CD4-positive, CD25-positive, alpha-beta regulatory T cell (primary cell): ENCODE results near the gene SSBP3. TPM values are rescaled to one million over a fixed set of nuclear protein-coding genes. Genes with fewer than 3 reads are reported as not detected.
"Not testable (repeated sequence)": the region's sequence is repeated elsewhere in the genome, so short reads cannot be mapped to it uniquely, and the experiment has no call there.

Source experiments
- ATAC-seq, 2 donors: fragments of 150-1000 bp; cut with Tn5 transposase; one replicate each; pipeline ENCODE4 v1.10.0; 2021; ENCODE audit warnings: low read depth in 2 of 2, moderate number of reproducible peaks in 2 of 2, moderate library complexity in 1 of 2
- DNase-seq, 3 donors: peaks; one replicate each; pipeline versions ENCODE4 v3.0.0 to v3.0.0-alpha.2; 2012 to 2022; ENCODE audit warnings: mixed read lengths in 1 of 3
- H3K27ac ChIP-seq: one replicate; pipeline ENCODE4 v1.7.0; 2013; ENCODE audit warnings: mild to moderate bottlenecking, low read length; ENCODE audit not compliant: insufficient read depth, poor library complexity, severe bottlenecking
- H3K27me3 ChIP-seq: one replicate; pipeline ENCODE4 v1.7.0; 2013; ENCODE audit warnings: low read length; ENCODE audit not compliant: control insufficient read depth, insufficient read depth
- H3K36me3 ChIP-seq: one replicate; pipeline ENCODE4 v1.7.0; 2013; ENCODE audit warnings: mild to moderate bottlenecking, low read length, moderate library complexity; ENCODE audit not compliant: control insufficient read depth, insufficient read depth
- H3K4me1 ChIP-seq: 2 replicates; pipeline ENCODE4 v1.7.0; 2013; ENCODE audit warnings: mild to moderate bottlenecking, low read length; ENCODE audit not compliant: insufficient read depth, control insufficient read depth, poor library complexity, severe bottlenecking
- H3K4me3 ChIP-seq: one replicate; pipeline ENCODE4 v1.7.0; 2013; ENCODE audit warnings: low read depth, mild to moderate bottlenecking, low read length, moderate library complexity
- H3K9me3 ChIP-seq, 2 experiments: 1 replicate in 1 of 2; 2 replicates in 1 of 2; pipeline ENCODE4 v1.7.0; 2013; ENCODE audit warnings: low read length in 2 of 2, mild to moderate bottlenecking in 1 of 2, moderate library complexity in 1 of 2; ENCODE audit not compliant: control insufficient read depth in 2 of 2
- H3K27ac Mint-ChIP-seq, 3 donors: one replicate each; pipeline ENCODE4 v1.8.0; 2020 to 2022; ENCODE audit warnings: mild to moderate bottlenecking in 3 of 3, mixed read lengths in 3 of 3, moderate library complexity in 2 of 3
- H3K27me3 Mint-ChIP-seq: one replicate; pipeline ENCODE4 v1.8.0; 2022; ENCODE audit warnings: mild to moderate bottlenecking, mixed read lengths
- H3K36me3 Mint-ChIP-seq: one replicate; pipeline ENCODE4 v1.8.0; 2020; ENCODE audit warnings: mixed read lengths
- H3K4me1 Mint-ChIP-seq, 4 donors: one replicate each; pipeline ENCODE4 v1.8.0; 2020 to 2022; ENCODE audit warnings: mixed read lengths in 4 of 4, mild to moderate bottlenecking in 1 of 4
- H3K4me3 Mint-ChIP-seq, 4 donors: one replicate each; pipeline ENCODE4 v1.8.0; 2020 to 2022; ENCODE audit warnings: mild to moderate bottlenecking in 4 of 4, mixed read lengths in 4 of 4, moderate library complexity in 3 of 4
- H3K9me3 Mint-ChIP-seq, 7 donors: one replicate each; pipeline ENCODE4 v1.8.0; 2020 to 2022; ENCODE audit warnings: mixed read lengths in 7 of 7, mild to moderate bottlenecking in 3 of 7, moderate library complexity in 2 of 7
- polyA plus RNA-seq, 4 donors: library from polyadenylated mRNA; unstranded; fragments of 300-500 nt; fragmentation: Illumina TruSeq; gene quantifications; one replicate each; pipeline ENCODE4 v1.2.3, GENCODE V29; 2021
- total RNA-seq: library from RNA; stranded (reverse); gene quantifications from one replicate; pipeline ENCODE4 v1.2.3, GENCODE V29; 2022

Gene SSBP3
- total and polyA plus RNA-seq, 5 donors from 2014 or later = 5.4 to 30.6 (median 7.2) TPM

GRCh38 chr1:54207896-54208295 lies 198.3 kb downstream of the SSBP3 start:
- H3K4me1 ChIP-seq, H3K9me3 Mint-ChIP-seq, H3K27me3 Mint-ChIP-seq, ATAC-seq, H3K9me3 ChIP-seq, H3K27ac Mint-ChIP-seq, H3K27me3 ChIP-seq, H3K27ac ChIP-seq, DNase-seq, H3K4me3 Mint-ChIP-seq, H3K4me3 ChIP-seq: not testable (repeated sequence)
- H3K4me1 Mint-ChIP-seq = peaks cover 0 to 21% (median 10%) of the 10 kb centered on the region in 4 donors
- H3K36me3 ChIP-seq = peaks cover 80% of the 10 kb centered on the region
- H3K36me3 Mint-ChIP-seq = peaks cover 58% of the 10 kb centered on the region

GRCh38 chr1:54207287-54207686 lies 198.9 kb downstream of the SSBP3 start:
- Histone ChIP-seq H3K36me3 (peaks cover 74% of the 10 kb centered on the region), H3K27ac (no peak overlapping the region)
- peak overlapping the region in 1 of 3 donors; percentile 37 for H3K27ac Mint-ChIP-seq

GRCh38 chr1:54204199-54204598 lies 202.0 kb downstream of the SSBP3 start:
- H3K27me3 Mint-ChIP-seq = no peaks in the 10 kb centered on the region
- H3K4me1 ChIP-seq = peaks cover 17% of the 10 kb centered on the region
- no peak overlapping the region for H3K27ac Mint-ChIP-seq
- H3K4me3 Mint-ChIP-seq = peak overlapping the region in 1 of 4 donors; percentile 25
- H3K36me3 Mint-ChIP-seq = peaks cover 34% of the 10 kb centered on the region
- H3K9me3 ChIP-seq = no peaks in the 10 kb centered on the region
- no peak overlapping the region for H3K27ac ChIP-seq
- H3K27me3 ChIP-seq = no peaks in the 10 kb centered on the region
- H3K36me3 ChIP-seq = peaks cover 45% of the 10 kb centered on the region
- H3K4me3 ChIP-seq = no peak overlapping the region
- ATAC-seq = no peak
- no peak for DNase-seq
- peaks cover 23 to 49% (median 28%) of the 10 kb centered on the region in 4 donors for H3K4me1 Mint-ChIP-seq
- no peaks in the 10 kb centered on the region for H3K9me3 Mint-ChIP-seq

More at GRCh38 chr1:54207287-54207686, 198.9 kb downstream of the SSBP3 start:
- Histone ChIP-seq H3K9me3 (no peaks in the 10 kb centered on the region), H3K4me1 (no peaks in the 10 kb centered on the region), H3K4me3 (no peak overlapping the region), H3K27me3 (no peaks in the 10 kb centered on the region)
- ATAC-seq (no peak), DNase-seq (no peak)
- Mint-ChIP-seq H3K27me3 (no peaks in the 10 kb centered on the region), H3K4me1 (peaks cover 4 to 26% (median 15%) of the 10 kb centered on the region in 4 donors), H3K9me3 (no peaks in the 10 kb centered on the region), H3K4me3 (no peak overlapping the region), H3K36me3 (peaks cover 55% of the 10 kb centered on the region)

- no peaks in the 10 kb centered on the region for H3K27me3 Mint-ChIP-seq
- Histone ChIP-seq H3K4me3 (peak overlapping the region; percentile 87), H3K27ac (peak overlapping the region; percentile 55), H3K4me1 (peaks cover 21% of the 10 kb centered on the region), H3K36me3 (peaks cover 20% of the 10 kb centered on the region), H3K9me3 (no peaks in the 10 kb centered on the region), H3K27me3 (no peaks in the 10 kb centered on the region)
- peak overlapping the region; percentile 92 to 97 (median 94) for H3K4me3 Mint-ChIP-seq
- peak overlapping the region; percentile 94 to 95 (median 95) for H3K27ac Mint-ChIP-seq
- H3K36me3 Mint-ChIP-seq = peaks cover 19% of the 10 kb centered on the region
- no peaks in the 10 kb centered on the region for H3K9me3 Mint-ChIP-seq
- peaks cover 27 to 56% (median 31%) of the 10 kb centered on the region in 4 donors for H3K4me1 Mint-ChIP-seq
- DNase-seq = no peak
- no peak for ATAC-seq
Measured at GRCh38 chr1:54200519-54200997, 205.6 kb downstream of the SSBP3 start.

GRCh38 chr1:54199765-54200518 lies 206.3 kb downstream of the SSBP3 start, which contains the start of the genes CYB5RL and MRPL37:
Gene CYB5RL (minus strand): TSS chr1:54200030. CDS start chr1:54195616, 4,414 bp downstream.
Gene MRPL37 (plus strand): TSS chr1:54200167. CDS start chr1:54200244, 77 bp downstream.
- Mint-ChIP-seq H3K9me3 (no peaks in the 10 kb centered on the region), H3K27me3 (no peaks in the 10 kb centered on the region), H3K4me1 (peaks cover 26 to 54% (median 28%) of the 10 kb centered on the region in 4 donors), H3K27ac (peak within 1 kb of the TSS; percentile 94 to 95 (median 95)), H3K36me3 (peaks cover 20% of the 10 kb centered on the region), H3K4me3 (peak within 1 kb of the TSS; percentile 92 to 97 (median 94))
- peaks cover 21% of the 10 kb centered on the region for H3K4me1 ChIP-seq
- H3K9me3 ChIP-seq = no peaks in the 10 kb centered on the region
- H3K4me3 ChIP-seq = peak within 1 kb of the TSS; percentile 87
- ATAC-seq (peak; percentile 97 to 98), DNase-seq (peak; percentile 85 to 97 (median 91))
- H3K36me3 ChIP-seq = peaks cover 20% of the 10 kb centered on the region
- no peaks in the 10 kb centered on the region for H3K27me3 ChIP-seq
- peak within 1 kb of the TSS; percentile 55 for H3K27ac ChIP-seq

- no peaks in the 10 kb centered on the region for H3K9me3 ChIP-seq
- H3K4me3 ChIP-seq = peak overlapping the region; percentile 87
- Mint-ChIP-seq H3K4me1 (peaks cover 25 to 52% (median 28%) of the 10 kb centered on the region in 4 donors), H3K9me3 (no peaks in the 10 kb centered on the region), H3K27me3 (no peaks in the 10 kb centered on the region), H3K4me3 (peak overlapping the region; percentile 92 to 97 (median 94)), H3K27ac (peak overlapping the region; percentile 94 to 95 (median 95)), H3K36me3 (peaks cover 25% of the 10 kb centered on the region)
- peaks cover 21% of the 10 kb centered on the region for H3K4me1 ChIP-seq
- DNase-seq = peak in 1 of 3 donors; percentile 3
- H3K27me3 ChIP-seq = no peaks in the 10 kb centered on the region
- H3K36me3 ChIP-seq = peaks cover 15% of the 10 kb centered on the region
- ATAC-seq = no peak
- peak overlapping the region; percentile 26 for H3K27ac ChIP-seq
Measured at GRCh38 chr1:54199151-54199764, 206.9 kb downstream of the SSBP3 start.

GRCh38 chr1:54193453-54193852 lies 212.7 kb downstream of the SSBP3 start:
- peak overlapping the region in 1 of 3 donors; percentile 34 for H3K27ac Mint-ChIP-seq
- H3K36me3 Mint-ChIP-seq = peaks cover 37% of the 10 kb centered on the region
- no peaks in the 10 kb centered on the region for H3K27me3 ChIP-seq

More at GRCh38 chr1:54193453-54193852, 212.7 kb downstream of the SSBP3 start:
- peaks cover 0 to 8% (median 4%) of the 10 kb centered on the region in 4 donors for H3K4me1 Mint-ChIP-seq
- DNase-seq = no peak
- Histone ChIP-seq H3K4me3 (no peak overlapping the region), H3K9me3 (no peaks in the 10 kb centered on the region), H3K4me1 (no peaks in the 10 kb centered on the region), H3K27ac (no peak overlapping the region), H3K36me3 (peaks cover 17% of the 10 kb centered on the region)
- H3K4me3 Mint-ChIP-seq = no peak overlapping the region
- H3K9me3 Mint-ChIP-seq = no peaks in the 10 kb centered on the region
- no peak for ATAC-seq
- H3K27me3 Mint-ChIP-seq = no peaks in the 10 kb centered on the region
